Muscle layer of colon (tissue), 2 donors: ENCODE measurements around the gene SLC15A1.

Experiments used
- H3K27ac ChIP-seq: one replicate; pipeline ENCODE4 v1.7.0; 2013; ENCODE audit warnings: low read depth, mild to moderate bottlenecking, low read length, moderate library complexity
- H3K27me3 ChIP-seq, 2 donors: one replicate each; pipeline ENCODE4 v1.7.0; 2013; ENCODE audit warnings: low read length in 2 of 2, mild to moderate bottlenecking in 2 of 2; ENCODE audit not compliant: insufficient read depth in 2 of 2, control insufficient read depth in 1 of 2
- H3K36me3 ChIP-seq: one replicate; pipeline ENCODE4 v1.7.0; 2013; ENCODE audit warnings: mild to moderate bottlenecking, low read length; ENCODE audit not compliant: insufficient read depth
- H3K4me1 ChIP-seq: one replicate; pipeline ENCODE4 v1.7.0; 2013; ENCODE audit warnings: mild to moderate bottlenecking, low read length; ENCODE audit not compliant: insufficient read depth
- H3K4me3 ChIP-seq, 2 donors: one replicate each; pipeline ENCODE4 v1.7.0; 2013; ENCODE audit warnings: low read length in 2 of 2, low read depth in 1 of 2, mild to moderate bottlenecking in 1 of 2, moderate library complexity in 1 of 2
- H3K9ac ChIP-seq: one replicate; pipeline ENCODE4 v1.7.0; 2013; ENCODE audit warnings: low read length
- H3K9me3 ChIP-seq: one replicate; pipeline ENCODE4 v1.7.0; 2013; ENCODE audit warnings: mild to moderate bottlenecking, low read length
- donor health status: abdominal sarcoma.
- donor health status: Adenocarcinoma of cecum.

Gene SLC15A1

GRCh38 chr13:98746968-98747367 lies 5.5 kb downstream of the SLC15A1 start:
- H3K4me3 ChIP-seq: no peak overlapping the region
- no peak overlapping the region for H3K27ac ChIP-seq
- H3K4me1 ChIP-seq: no peaks in the 10 kb centered on the region
- H3K9ac ChIP-seq: no peak overlapping the region
- peaks cover 6 to 8% of the 10 kb centered on the region in 2 donors for H3K27me3 ChIP-seq
- no peaks in the 10 kb centered on the region for H3K9me3 ChIP-seq
- H3K36me3 ChIP-seq: no peaks in the 10 kb centered on the region

GRCh38 chr13:98743377-98743776 lies 9.1 kb downstream of the SLC15A1 start:
- Histone ChIP-seq H3K4me1 (no peaks in the 10 kb centered on the region), H3K27ac (no peak overlapping the region), H3K4me3 (no peak overlapping the region)

GRCh38 chr13:98742961-98743360 lies 9.5 kb downstream of the SLC15A1 start:
- no peaks in the 10 kb centered on the region for H3K4me1 ChIP-seq
- no peaks in the 10 kb centered on the region for H3K27me3 ChIP-seq
- H3K36me3 ChIP-seq: no peaks in the 10 kb centered on the region
- H3K4me3 ChIP-seq: no peak overlapping the region
- no peaks in the 10 kb centered on the region for H3K9me3 ChIP-seq
- no peak overlapping the region for H3K9ac ChIP-seq
- no peak overlapping the region for H3K27ac ChIP-seq

More at GRCh38 chr13:98743377-98743776, 9.1 kb downstream of the SLC15A1 start:
- H3K36me3 ChIP-seq: no peaks in the 10 kb centered on the region
- H3K27me3 ChIP-seq: no peaks in the 10 kb centered on the region
- no peaks in the 10 kb centered on the region for H3K9me3 ChIP-seq
- H3K9ac ChIP-seq: no peak overlapping the region

- no peak overlapping the region for H3K9ac ChIP-seq
- H3K4me1 ChIP-seq: no peaks in the 10 kb centered on the region
- no peak overlapping the region for H3K27ac ChIP-seq
- no peak overlapping the region for H3K4me3 ChIP-seq
- H3K36me3 ChIP-seq: no peaks in the 10 kb centered on the region
- no peaks in the 10 kb centered on the region for H3K9me3 ChIP-seq
- no peaks in the 10 kb centered on the region for H3K27me3 ChIP-seq
Observed at GRCh38 chr13:98741741-98742435, 10.6 kb downstream of the SLC15A1 start.

GRCh38 chr13:98740131-98740530 lies 12.3 kb downstream of the SLC15A1 start:
- Histone ChIP-seq H3K4me1 (no peaks in the 10 kb centered on the region), H3K27ac (no peak overlapping the region), H3K9ac (no peak overlapping the region), H3K36me3 (no peaks in the 10 kb centered on the region), H3K9me3 (no peaks in the 10 kb centered on the region), H3K27me3 (no peaks in the 10 kb centered on the region), H3K4me3 (no peak overlapping the region)

- H3K9me3 ChIP-seq: no peaks in the 10 kb centered on the region
- no peak overlapping the region for H3K27ac ChIP-seq
- no peak overlapping the region for H3K4me3 ChIP-seq
- H3K4me1 ChIP-seq: no peaks in the 10 kb centered on the region
- no peaks in the 10 kb centered on the region for H3K36me3 ChIP-seq
- no peak overlapping the region for H3K9ac ChIP-seq
- H3K27me3 ChIP-seq: no peaks in the 10 kb centered on the region
Observed at GRCh38 chr13:98738993-98739392, 13.5 kb downstream of the SLC15A1 start.

- H3K4me3 ChIP-seq: no peak overlapping the region
- H3K27me3 ChIP-seq: no peaks in the 10 kb centered on the region
- H3K4me1 ChIP-seq: no peaks in the 10 kb centered on the region
- no peak overlapping the region for H3K9ac ChIP-seq
- no peaks in the 10 kb centered on the region for H3K9me3 ChIP-seq
- no peaks in the 10 kb centered on the region for H3K36me3 ChIP-seq
- H3K27ac ChIP-seq: no peak overlapping the region
Observed at GRCh38 chr13:98738213-98738612, 14.3 kb downstream of the SLC15A1 start.

GRCh38 chr13:98731925-98732324 lies 20.5 kb downstream of the SLC15A1 start:
- H3K4me1 ChIP-seq: no peaks in the 10 kb centered on the region
- H3K36me3 ChIP-seq: no peaks in the 10 kb centered on the region
- H3K27me3 ChIP-seq: no peaks in the 10 kb centered on the region
- H3K9ac ChIP-seq: no peak overlapping the region
- no peak overlapping the region for H3K27ac ChIP-seq
- H3K9me3 ChIP-seq: no peaks in the 10 kb centered on the region
- no peak overlapping the region for H3K4me3 ChIP-seq

GRCh38 chr13:98731038-98731437 lies 21.4 kb downstream of the SLC15A1 start:
- Histone ChIP-seq H3K27ac (no peak overlapping the region), H3K4me1 (no peaks in the 10 kb centered on the region), H3K9me3 (no peaks in the 10 kb centered on the region), H3K27me3 (no peaks in the 10 kb centered on the region), H3K4me3 (no peak overlapping the region), H3K36me3 (no peaks in the 10 kb centered on the region), H3K9ac (no peak overlapping the region)

- Histone ChIP-seq H3K27ac (no peak overlapping the region), H3K27me3 (no peaks in the 10 kb centered on the region), H3K9me3 (no peaks in the 10 kb centered on the region), H3K9ac (no peak overlapping the region), H3K36me3 (no peaks in the 10 kb centered on the region), H3K4me1 (no peaks in the 10 kb centered on the region), H3K4me3 (no peak overlapping the region)
Observed at GRCh38 chr13:98730441-98730840, 22.0 kb downstream of the SLC15A1 start.

GRCh38 chr13:98729658-98730057 lies 22.8 kb downstream of the SLC15A1 start:
- Histone ChIP-seq H3K27ac (no peak overlapping the region), H3K27me3 (no peaks in the 10 kb centered on the region), H3K9ac (no peak overlapping the region), H3K4me1 (no peaks in the 10 kb centered on the region), H3K36me3 (no peaks in the 10 kb centered on the region), H3K9me3 (no peaks in the 10 kb centered on the region), H3K4me3 (no peak overlapping the region)

- Histone ChIP-seq H3K9me3 (no peaks in the 10 kb centered on the region), H3K9ac (no peak overlapping the region), H3K4me3 (no peak overlapping the region), H3K36me3 (no peaks in the 10 kb centered on the region), H3K27me3 (no peaks in the 10 kb centered on the region), H3K27ac (no peak overlapping the region), H3K4me1 (no peaks in the 10 kb centered on the region)
Observed at GRCh38 chr13:98722958-98723357, 29.5 kb downstream of the SLC15A1 start.
